Caco-2 (cell line): Measurements from ENCODE around the gene TESK2. TPM values are rescaled to one million over a fixed set of nuclear protein-coding genes. Genes with fewer than 3 reads are reported as not detected.

Source experiments
- BruUV-seq: library from RNA; stranded (reverse); fragments of 400-500 nt; replicated peaks from 2 replicates; lab custom pipeline; 2021; lab: Mats Ljungman, UMichigan
- CTCF ChIA-PET: fragments of 300-600 bp; sonication (Branson Sonifier 250); formaldehyde crosslinking; loops from one replicate; lab custom pipeline; 2022; ENCODE audit warnings: antibody characterized with exemption; lab: Charles Lee
- POLR2A ChIA-PET: fragments of 300-600 bp; sonication (Branson Sonifier 250); formaldehyde crosslinking; loops from one replicate; lab custom pipeline; 2022; ENCODE audit warnings: antibody characterized with exemption; lab: Charles Lee
- DNase-seq, 2 experiments: peaks; one replicate each; pipeline versions ENCODE4 v3.0.0 to v3.0.0-alpha.2; 2020 to 2022
- H3K27me3 ChIP-seq: replicated peaks from 2 replicates; pipeline ENCODE4 v1.6.0; 2011; ENCODE audit warnings: low read length; ENCODE audit not compliant: control insufficient read depth, insufficient read depth
- H3K36me3 ChIP-seq: 2 replicates; pipeline ENCODE4 v1.5.1; 2011; ENCODE audit warnings: low read length; ENCODE audit not compliant: control insufficient read depth, insufficient read depth
- H3K4me1 ChIP-seq: fragments of 250-450 bp; sonication (Bioruptor Pico); 2 replicates; pipeline ENCODE4 v1.5.1; 2020; ENCODE audit warnings: mild to moderate bottlenecking
- H3K4me3 ChIP-seq: 2 replicates; pipeline ENCODE4 v1.5.1; 2011; ENCODE audit warnings: low read depth, mild to moderate bottlenecking, control low read depth, low read length
- H3K9me3 ChIP-seq: fragments of 250-450 bp; sonication (Bioruptor Pico); 2 replicates; pipeline ENCODE4 v1.5.1; 2020; ENCODE audit warnings: mild to moderate bottlenecking, moderate library complexity
- H3K27ac Mint-ChIP-seq: one replicate; pipeline ENCODE4 v1.8.0; 2022; ENCODE audit warnings: mixed read lengths; ENCODE audit not compliant: unreplicated experiment
- H3K27me3 Mint-ChIP-seq: one replicate; pipeline ENCODE4 v1.8.0; 2022; ENCODE audit warnings: mixed read lengths; ENCODE audit not compliant: insufficient read depth, unreplicated experiment
- H3K36me3 Mint-ChIP-seq: one replicate; pipeline ENCODE4 v1.8.0; 2022; ENCODE audit warnings: mild to moderate bottlenecking, mixed read lengths; ENCODE audit not compliant: insufficient read depth, unreplicated experiment
- H3K4me1 Mint-ChIP-seq: one replicate; pipeline ENCODE4 v1.8.0; 2022; ENCODE audit warnings: low read depth, mixed read lengths; ENCODE audit not compliant: unreplicated experiment
- H3K4me3 Mint-ChIP-seq: one replicate; pipeline ENCODE4 v1.8.0; 2022; ENCODE audit warnings: mild to moderate bottlenecking, moderate library complexity, mixed read lengths; ENCODE audit not compliant: unreplicated experiment
- H3K9me3 Mint-ChIP-seq: one replicate; pipeline ENCODE4 v1.8.0; 2022; ENCODE audit warnings: mixed read lengths; ENCODE audit not compliant: unreplicated experiment
- intact Hi-C: fragments of 100-400 bp; cut with micrococcal nuclease; formaldehyde crosslinking; loops from one replicate; pipeline ENCODE4 v1.10.0; 2022; ENCODE audit not compliant: unreplicated experiment
- total RNA-seq: library from RNA; stranded (reverse); gene quantifications from 2 replicates; pipeline ENCODE4 v1.2.3, GENCODE V29; 2022
- TF ChIP-seq, protein P1 (sequence below), 2 experiments: fragments of 200-600 bp in 1 of 2; IDR thresholded peaks; 1 replicate in 1 of 2; 2 replicates in 1 of 2; pipeline versions ENCODE4 v1.5.1 to v1.8.0; 2011 to 2022; ENCODE audit warnings: antibody characterized with exemption in 1 of 2, control low read depth in 1 of 2, inconsistent platforms in 1 of 2, low read depth in 1 of 2, low read length in 1 of 2, mild to moderate bottlenecking in 1 of 2, moderate library complexity in 1 of 2; ENCODE audit not compliant: insufficient read depth in 1 of 2, severe bottlenecking in 1 of 2, unreplicated experiment in 1 of 2

TESK2 gene
- total RNA-seq, 1 experiment from 2014 or later = 14.7 TPM

DNA sequence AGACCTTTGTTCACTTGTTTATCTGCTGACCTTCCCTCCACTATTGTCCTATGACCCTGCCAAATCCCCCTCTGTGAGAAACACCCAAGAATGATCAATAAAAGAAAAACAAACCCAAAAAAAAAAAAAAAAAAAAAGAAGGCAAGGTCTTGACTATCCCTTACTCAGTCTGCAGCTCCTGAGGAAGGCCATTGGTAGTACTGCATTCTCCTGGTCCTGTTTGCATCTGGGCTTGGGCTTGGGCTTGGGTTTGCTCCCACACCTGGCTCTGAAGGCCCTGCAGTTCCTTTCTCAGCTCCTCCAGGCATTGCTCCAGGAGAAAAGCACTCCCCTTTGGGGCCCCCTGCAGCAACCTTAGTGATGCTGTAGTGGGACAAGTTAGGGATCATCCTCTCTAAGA is 7.3 kb upstream of the TESK2 start:
- CTCF ChIA-PET = interaction anchor here (0.6 kb wide), 1 partner anchor 52 kb away, joined by 3 read pairs; no protein-coding TSS in a partner anchor
- no peak for DNase-seq
- Mint-ChIP-seq H3K4me1 (peaks cover 32% of the 10 kb centered on the region), H3K27me3 (no peaks in the 10 kb centered on the region), H3K36me3 (peaks cover 15% of the 10 kb centered on the region), H3K27ac (no peak overlapping the region), H3K9me3 (no peaks in the 10 kb centered on the region), H3K4me3 (peak overlapping the region; percentile 90)
- Histone ChIP-seq H3K4me1 (peaks cover 11% of the 10 kb centered on the region; the same call in 1 of the 2 replicates), H3K9me3 (no peaks in the 10 kb centered on the region), H3K27me3 (no peaks in the 10 kb centered on the region), H3K36me3 (no peaks in the 10 kb centered on the region), H3K4me3 (no peak overlapping the region)
- BruUV-seq = no TSS peak
- POLR2A ChIA-PET = interaction anchor here (0.7 kb wide), 1 partner anchor 44 kb away, joined by 3 read pairs; no protein-coding TSS in a partner anchor
- TF ChIP-seq, protein P1, sequence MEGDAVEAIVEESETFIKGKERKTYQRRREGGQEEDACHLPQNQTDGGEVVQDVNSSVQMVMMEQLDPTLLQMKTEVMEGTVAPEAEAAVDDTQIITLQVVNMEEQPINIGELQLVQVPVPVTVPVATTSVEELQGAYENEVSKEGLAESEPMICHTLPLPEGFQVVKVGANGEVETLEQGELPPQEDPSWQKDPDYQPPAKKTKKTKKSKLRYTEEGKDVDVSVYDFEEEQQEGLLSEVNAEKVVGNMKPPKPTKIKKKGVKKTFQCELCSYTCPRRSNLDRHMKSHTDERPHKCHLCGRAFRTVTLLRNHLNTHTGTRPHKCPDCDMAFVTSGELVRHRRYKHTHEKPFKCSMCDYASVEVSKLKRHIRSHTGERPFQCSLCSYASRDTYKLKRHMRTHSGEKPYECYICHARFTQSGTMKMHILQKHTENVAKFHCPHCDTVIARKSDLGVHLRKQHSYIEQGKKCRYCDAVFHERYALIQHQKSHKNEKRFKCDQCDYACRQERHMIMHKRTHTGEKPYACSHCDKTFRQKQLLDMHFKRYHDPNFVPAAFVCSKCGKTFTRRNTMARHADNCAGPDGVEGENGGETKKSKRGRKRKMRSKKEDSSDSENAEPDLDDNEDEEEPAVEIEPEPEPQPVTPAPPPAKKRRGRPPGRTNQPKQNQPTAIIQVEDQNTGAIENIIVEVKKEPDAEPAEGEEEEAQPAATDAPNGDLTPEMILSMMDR (IDR thresholded peaks at IDR 0.05; ENCODE audit: insufficient read depth in 1 of 2, low read depth in 1 of 2, low read length in 1 of 2, severe bottlenecking in 1 of 2, unreplicated experiment in 1 of 2) = no peak
- intact Hi-C loops = loop anchor here (10.0 kb wide), 1 partner anchor 187 kb away; the partner anchor contains the start of genes GPBP1L1 and TMEM69

DNA sequence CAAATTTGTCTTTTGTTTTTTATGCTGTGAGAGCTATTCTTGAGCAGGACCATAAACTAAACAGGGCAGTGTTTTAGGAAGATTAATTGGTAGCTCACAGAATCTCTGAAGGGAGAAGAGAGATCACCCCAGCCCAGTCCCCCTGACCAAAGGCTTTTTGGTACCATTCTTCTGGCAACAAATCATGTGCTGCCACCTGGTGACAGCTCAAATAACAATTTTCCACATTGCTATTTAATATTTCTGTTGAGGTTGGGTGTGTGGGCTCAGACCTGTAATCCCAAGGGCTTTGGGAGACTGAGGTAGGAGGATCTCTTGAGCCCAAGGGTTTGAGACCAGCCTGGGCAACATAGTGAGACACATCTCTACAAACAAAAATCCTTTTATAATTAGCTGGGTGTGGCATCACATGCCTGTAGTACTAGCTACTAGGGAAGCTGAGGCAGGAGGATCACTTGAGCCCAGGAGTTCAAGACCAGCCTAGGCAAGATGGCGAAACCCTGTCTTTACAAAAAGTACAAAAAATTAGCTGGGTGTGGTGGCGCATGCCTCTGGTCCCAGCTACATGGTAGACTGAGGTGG is 2.2 kb upstream of the TESK2 start:
- ChIA-PET CTCF (interaction anchor here (0.5 to 3.1 kb wide), 11 partner anchors 96 to 479 kb away, joined by 3 to 17 read pairs (median 6); partner anchors contain the start of genes MUTYH and TOE1), POLR2A (interaction anchor here (0.5 kb wide), 2 partner anchors 25 to 41 kb away, joined by 3 read pairs; no protein-coding TSS in a partner anchor)
- H3K4me1 Mint-ChIP-seq = peaks cover 20% of the 10 kb centered on the region
- H3K4me3 ChIP-seq = no peak overlapping the region
- intact Hi-C loops = loop anchor here (1.0 to 10.0 kb wide), 2 partner anchors 192 to 475 kb away; partner anchors contain the start of genes GPBP1L1 and TMEM69
- H3K36me3 ChIP-seq = no peaks in the 10 kb centered on the region
- H3K27me3 Mint-ChIP-seq = no peaks in the 10 kb centered on the region
- H3K27ac Mint-ChIP-seq = no peak overlapping the region
- H3K36me3 Mint-ChIP-seq = peaks cover 8% of the 10 kb centered on the region
- no peaks in the 10 kb centered on the region for H3K27me3 ChIP-seq
- no peaks in the 10 kb centered on the region for H3K4me1 ChIP-seq
- BruUV-seq = no TSS peak
- TF ChIP-seq, protein P1 (IDR thresholded peaks at IDR 0.05; ENCODE audit: insufficient read depth in 1 of 2, low read depth in 1 of 2, low read length in 1 of 2, severe bottlenecking in 1 of 2, unreplicated experiment in 1 of 2) = peak; percentile 31 to 48
- H3K9me3 ChIP-seq = no peaks in the 10 kb centered on the region
- no peaks in the 10 kb centered on the region for H3K9me3 Mint-ChIP-seq
- DNase-seq = peak; percentile 52 to 62
- no peak overlapping the region for H3K4me3 Mint-ChIP-seq

- no peaks in the 10 kb centered on the region for H3K4me1 ChIP-seq
- TF ChIP-seq, protein P1 (IDR thresholded peaks at IDR 0.05; ENCODE audit: insufficient read depth in 1 of 2, low read depth in 1 of 2, low read length in 1 of 2, severe bottlenecking in 1 of 2, unreplicated experiment in 1 of 2) = no peak
- H3K4me3 ChIP-seq = no peak overlapping the region
- Mint-ChIP-seq H3K36me3 (peaks cover 13% of the 10 kb centered on the region), H3K27me3 (no peaks in the 10 kb centered on the region), H3K4me1 (peaks cover 23% of the 10 kb centered on the region), H3K9me3 (no peaks in the 10 kb centered on the region), H3K27ac (no peak overlapping the region), H3K4me3 (no peak overlapping the region)
- no TSS peak for BruUV-seq
- intact Hi-C loops = loop anchor here (1.0 to 10.0 kb wide), 2 partner anchors 192 to 474 kb away; partner anchors contain the start of genes GPBP1L1 and TMEM69
- H3K9me3 ChIP-seq = no peaks in the 10 kb centered on the region
- POLR2A ChIA-PET = interaction anchor here (0.5 kb wide), 1 partner anchor 42 kb away, joined by 3 read pairs; no protein-coding TSS in a partner anchor
- DNase-seq = no peak
- no peaks in the 10 kb centered on the region for H3K27me3 ChIP-seq
- CTCF ChIA-PET = interaction anchor here (0.5 to 3.1 kb wide), 12 partner anchors 96 to 1596 kb away, joined by 3 to 17 read pairs (median 6); partner anchors contain the start of genes MUTYH and TOE1
- no peaks in the 10 kb centered on the region for H3K36me3 ChIP-seq
Observed at GRCh38 chr1:45492691-45493090, 1.7 kb upstream of the TESK2 start.
